H1 (cell line): ENCODE results near the gene FKBP6. TPM values are rescaled to one million over a fixed set of nuclear protein-coding genes. Genes with fewer than 3 reads are reported as not detected.

Source experiments
- ASH2L ChIP-seq: fragments of 200-600, 300-600 bp; sonication (generic); IDR thresholded peaks from one replicate; pipeline ENCODE4 v1.7.1; 2017; ENCODE audit warnings: low read length
- ATF3 ChIP-seq: IDR thresholded peaks from 2 replicates; pipeline ENCODE4 v1.6.1; 2011; ENCODE audit warnings: low read depth, mild to moderate bottlenecking, low read length; ENCODE audit not compliant: insufficient read depth
- BRCA1 ChIP-seq: IDR thresholded peaks from 2 replicates; pipeline ENCODE4 v1.6.1; 2012; ENCODE audit warnings: low read depth, low read length, improper control_type of control experiment
- CHD1 ChIP-seq: IDR thresholded peaks from 2 replicates; pipeline ENCODE4 v1.6.1; 2012; ENCODE audit warnings: low read depth, low read length, improper control_type of control experiment
- CHD7 ChIP-seq: fragments of 300-600 bp; sonication (generic); IDR thresholded peaks from 2 replicates; pipeline ENCODE4 v1.7.1; 2012; ENCODE audit warnings: low read length, moderate library complexity, mild to moderate bottlenecking, inconsistent platforms; ENCODE audit not compliant: insufficient replicate concordance
- KDM1A ChIP-seq: fragments of 200-600, 300-600 bp; sonication (generic); IDR thresholded peaks from 2 replicates; pipeline ENCODE4 v1.7.1; 2016; ENCODE audit warnings: mild to moderate bottlenecking, low read length, borderline replicate concordance
- MAX ChIP-seq: IDR thresholded peaks from 2 replicates; pipeline ENCODE4 v1.6.1; 2012; ENCODE audit warnings: inconsistent platforms
- RAD21 ChIP-seq, 2 experiments: IDR thresholded peaks in 1 of 2; conservative IDR thresholded peaks in 1 of 2; 2 replicates each; pipeline ENCODE4 v1.6.1; 2011; ENCODE audit warnings: low read depth in 2 of 2, low read length in 2 of 2, improper control_type of control experiment in 1 of 2, inconsistent platforms in 1 of 2, mild to moderate bottlenecking in 1 of 2, moderate library complexity in 1 of 2
- RNF2 ChIP-seq: fragments of 200-900, 300-1000 bp; sonication (generic); IDR thresholded peaks from 2 replicates; pipeline ENCODE4 v1.7.1; 2016; ENCODE audit warnings: borderline replicate concordance, low read depth, mild to moderate bottlenecking, antibody characterized with exemption, low read length; ENCODE audit not compliant: poor library complexity, severe bottlenecking; ENCODE audit errors: missing control alignments
- SP2 ChIP-seq: IDR thresholded peaks from 2 replicates; pipeline ENCODE4 v1.6.1; 2012; ENCODE audit warnings: mild to moderate bottlenecking, low read length, inconsistent platforms
- polyA plus RNA-seq, 7 experiments: library from polyadenylated mRNA; depleted of rRNA in 3 of 7; stranded (reverse) in 5 of 7; unstranded in 2 of 7; fragments of >200 nt in 5 of 7; fragments of 200-250 nt in 2 of 7; gene quantifications; 1 replicate in 5 of 7; 2 replicates in 1 of 7; 4 replicates in 1 of 7; pipeline versions ENCODE4 v1.2.1 to v1.2.3, GENCODE V29; 2011 to 2013; ENCODE audit warnings: missing spikeins in 2 of 7, mixed read lengths in 2 of 7
- total RNA-seq: library from RNA; stranded (reverse); fragmentation: NEBNext Ultra II Directional; extraction: Animal tissue kit (Norgen Biotek cat#: 25700); gene quantifications from 2 replicates; pipeline ENCODE4 v1.2.1, GENCODE V29; 2021

The FKBP6 gene
- total and polyA plus RNA-seq, 2 of the 8 experiments (the other 6 are each of a cell fraction or from before 2014, with no cell fraction given), result 0.14 to 0.19 TPM

GRCh38 chr7:73342645-73343044 lies 14.7 kb downstream of the FKBP6 start (continued):
- TF ChIP-seq ATF3 (no peak), RNF2 (no peak), RAD21 (IDR thresholded peaks at IDR 0.05 in 1 of 2, conservative IDR thresholded peaks at IDR 0.05 in 1 of 2; ENCODE audit: low read depth in 2 of 2, low read length in 2 of 2) (peak; percentile 42 to 63), KDM1A (no peak), ASH2L (no peak), MAX (0 out of 2 replicates have a peak, but pooled peaks have one; percentile 55), CHD7 (no peak), SP2 (no peak), BRCA1 (no peak), CHD1 (no peak)
